Measurements from ENCODE around the gene JAZF1.

The JAZF1 gene

GRCh38 chr7:27964820-27965219 lies 215.8 kb downstream of the JAZF1 start:
- Histone ChIP-seq H3K4me3 (ENCODE audit: low read length) (no peak overlapping the region), H4K20me1 (ENCODE audit: control insufficient read depth, insufficient read depth, low read depth, low read length) (peaks cover 3% of the 10 kb centered on the region; the same call in 1 of the 2 replicates), H3K9me3 (ENCODE audit: control insufficient read depth, insufficient read depth, low read length) (no peaks in the 10 kb centered on the region), H3K27me3 (ENCODE audit: control insufficient read depth, low read length) (no peaks in the 10 kb centered on the region), H3K36me3 (ENCODE audit: control insufficient read depth, low read length) (peaks cover 3% of the 10 kb centered on the region; the same call in 1 of the 2 replicates), H3F3A (ENCODE audit: control insufficient read depth, insufficient read depth) (no peaks in the 10 kb centered on the region), H3K9me2 (replicated peaks; ENCODE audit: control insufficient read depth, low read length) (no peaks in the 10 kb centered on the region), H3K27ac (ENCODE audit: low read depth, low read length) (no peak overlapping the region), H3K4me1 (ENCODE audit: control insufficient read depth, low read length) (peaks cover 15% of the 10 kb centered on the region), H3K4me2 (ENCODE audit: low read length) (no peak overlapping the region), H3K79me2 (ENCODE audit: control insufficient read depth, low read length) (peaks cover 7% of the 10 kb centered on the region; the same call in 1 of the 2 replicates)
- TF ChIP-seq EZH2phosphoT487 (IDR thresholded peaks at IDR 0.05; ENCODE audit: borderline replicate concordance, low read length) (no peak), CTCF (IDR thresholded peaks at IDR 0.05; ENCODE audit: low read depth, low read length, poor library complexity, severe bottlenecking) (no peak)

- H3K9me3 ChIP-seq (ENCODE audit: control insufficient read depth, insufficient read depth, low read length) = no peaks in the 10 kb centered on the region
- H3K4me1 ChIP-seq (ENCODE audit: control insufficient read depth, low read length) = peaks cover 9% of the 10 kb centered on the region
- H3F3A ChIP-seq (ENCODE audit: control insufficient read depth, insufficient read depth) = no peaks in the 10 kb centered on the region
- no peaks in the 10 kb centered on the region for H3K27me3 ChIP-seq (ENCODE audit: control insufficient read depth, low read length)
- no peak overlapping the region for H3K4me2 ChIP-seq (ENCODE audit: low read length)
- H3K27ac ChIP-seq (ENCODE audit: low read depth, low read length) = no peak overlapping the region
- peaks cover 3% of the 10 kb centered on the region; the same call in 1 of the 2 replicates for H3K79me2 ChIP-seq (ENCODE audit: control insufficient read depth, low read length)
- no peak overlapping the region for H3K4me3 ChIP-seq (ENCODE audit: low read length)
- H4K20me1 ChIP-seq (ENCODE audit: control insufficient read depth, insufficient read depth, low read depth, low read length) = peaks cover 3% of the 10 kb centered on the region; the same call in 1 of the 2 replicates
- no peaks in the 10 kb centered on the region for H3K9me2 ChIP-seq (replicated peaks; ENCODE audit: control insufficient read depth, low read length)
- H3K36me3 ChIP-seq (ENCODE audit: control insufficient read depth, low read length) = no peaks in the 10 kb centered on the region
- TF ChIP-seq CTCF (IDR thresholded peaks at IDR 0.05; ENCODE audit: low read depth, low read length, poor library complexity, severe bottlenecking) (no peak), EZH2phosphoT487 (IDR thresholded peaks at IDR 0.05; ENCODE audit: borderline replicate concordance, low read length) (no peak)
Observed at GRCh38 chr7:27963056-27963455, 217.5 kb downstream of the JAZF1 start.

- TF ChIP-seq CTCF (IDR thresholded peaks at IDR 0.05; ENCODE audit: low read depth, low read length, poor library complexity, severe bottlenecking) (no peak), EZH2phosphoT487 (IDR thresholded peaks at IDR 0.05; ENCODE audit: borderline replicate concordance, low read length) (no peak)
- H4K20me1 ChIP-seq (ENCODE audit: control insufficient read depth, insufficient read depth, low read depth, low read length) = peaks cover 3% of the 10 kb centered on the region; the same call in 1 of the 2 replicates
- no peaks in the 10 kb centered on the region for H3F3A ChIP-seq (ENCODE audit: control insufficient read depth, insufficient read depth)
- H3K36me3 ChIP-seq (ENCODE audit: control insufficient read depth, low read length) = no peaks in the 10 kb centered on the region
- no peaks in the 10 kb centered on the region for H3K9me3 ChIP-seq (ENCODE audit: control insufficient read depth, insufficient read depth, low read length)
- H3K4me2 ChIP-seq (ENCODE audit: low read length) = no peak overlapping the region
- peaks cover 4% of the 10 kb centered on the region; the same call in 1 of the 2 replicates for H3K4me1 ChIP-seq (ENCODE audit: control insufficient read depth, low read length)
- peaks cover 3% of the 10 kb centered on the region; the same call in 1 of the 2 replicates for H3K79me2 ChIP-seq (ENCODE audit: control insufficient read depth, low read length)
- H3K9me2 ChIP-seq (replicated peaks; ENCODE audit: control insufficient read depth, low read length) = no peaks in the 10 kb centered on the region
- no peaks in the 10 kb centered on the region for H3K27me3 ChIP-seq (ENCODE audit: control insufficient read depth, low read length)
- H3K4me3 ChIP-seq (ENCODE audit: low read length) = no peak overlapping the region
- no peak overlapping the region for H3K27ac ChIP-seq (ENCODE audit: low read depth, low read length)
Observed at GRCh38 chr7:27962273-27962672, 218.3 kb downstream of the JAZF1 start.

Data from DOHH2 (cell line).